Mesothelial cell of epicardium (in vitro differentiated cells): ENCODE measurements around the gene BCL11B. TPM values are rescaled to one million over a fixed set of nuclear protein-coding genes. Genes with fewer than 3 reads are reported as not detected.

Experiments
- DNase-seq, 2 experiments: peaks; one replicate each; pipeline ENCODE4 v3.0.0; 2021; ENCODE audit warnings: low spot score in 2 of 2; ENCODE audit not compliant: unreplicated experiment in 2 of 2
- H3K27ac Mint-ChIP-seq: 2 replicates; pipeline ENCODE4 v1.8.0; 2021; ENCODE audit warnings: mixed read lengths
- H3K27me3 Mint-ChIP-seq: 2 replicates; pipeline ENCODE4 v1.8.0; 2021; ENCODE audit warnings: low read depth, mixed read lengths
- H3K36me3 Mint-ChIP-seq: 2 replicates; pipeline ENCODE4 v1.8.0; 2021; ENCODE audit warnings: mixed read lengths
- H3K4me1 Mint-ChIP-seq: 2 replicates; pipeline ENCODE4 v1.8.0; 2021; ENCODE audit warnings: mixed read lengths
- H3K4me3 Mint-ChIP-seq: 2 replicates; pipeline ENCODE4 v1.8.0; 2021; ENCODE audit warnings: mild to moderate bottlenecking, moderate library complexity, mixed read lengths
- H3K9me3 Mint-ChIP-seq: 2 replicates; pipeline ENCODE4 v1.8.0; 2021; ENCODE audit warnings: mixed read lengths
- total RNA-seq: library from RNA; stranded (reverse); gene quantifications from 3 replicates; pipeline ENCODE4 v1.2.1, GENCODE V29; 2021
- TF ChIP-seq, protein P1 (sequence below): fragments of 200-600 bp; sonication (generic); IDR thresholded peaks from one replicate; pipeline ENCODE4 v1.5.0; 2021; ENCODE audit warnings: antibody characterized with exemption; ENCODE audit not compliant: unreplicated experiment

BCL11B gene
- total RNA-seq, 1 donor from 2014 or later, result 11.8 TPM

DNA sequence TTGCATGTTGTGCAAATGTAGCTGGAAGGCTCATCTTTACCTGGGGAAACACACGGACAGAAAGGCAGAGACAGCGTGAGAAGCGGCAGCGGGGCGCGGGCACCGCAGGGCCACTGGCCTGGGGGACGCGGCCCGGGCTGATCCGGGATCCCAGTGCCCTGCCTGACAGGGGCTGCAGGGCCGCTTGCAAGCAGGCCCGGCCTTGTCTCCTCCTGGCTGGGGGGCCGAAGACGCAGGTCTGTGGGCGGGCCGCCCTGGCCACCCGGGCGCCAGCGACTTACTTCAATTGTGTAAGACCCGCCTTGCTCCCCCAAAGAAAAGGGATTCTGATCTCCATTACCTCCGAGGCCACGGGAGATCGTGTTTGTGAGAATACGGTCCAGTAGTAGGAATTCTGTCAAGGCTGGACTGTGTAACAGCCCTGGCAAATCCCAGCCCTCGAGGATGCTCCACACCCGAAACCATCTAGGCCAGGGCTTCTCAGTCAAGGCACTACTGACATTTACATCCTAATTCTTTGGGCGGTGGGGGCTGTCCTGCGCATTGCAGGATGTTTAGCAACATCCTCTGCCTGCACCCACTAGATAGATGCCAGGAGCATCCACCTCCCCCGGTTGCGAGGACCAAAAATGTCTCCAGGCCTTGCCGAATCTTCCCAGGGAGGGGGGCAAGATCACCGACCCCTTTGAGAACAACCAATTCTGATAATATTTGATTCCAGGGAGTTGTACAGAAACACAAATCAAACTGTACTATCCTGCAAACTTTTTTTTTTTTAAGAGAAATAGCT is 95.6 kb downstream of the BCL11B start:
- DNase-seq, result no peak
- peaks cover 8% of the 10 kb centered on the region for H3K36me3 Mint-ChIP-seq
- TF ChIP-seq, protein P1, sequence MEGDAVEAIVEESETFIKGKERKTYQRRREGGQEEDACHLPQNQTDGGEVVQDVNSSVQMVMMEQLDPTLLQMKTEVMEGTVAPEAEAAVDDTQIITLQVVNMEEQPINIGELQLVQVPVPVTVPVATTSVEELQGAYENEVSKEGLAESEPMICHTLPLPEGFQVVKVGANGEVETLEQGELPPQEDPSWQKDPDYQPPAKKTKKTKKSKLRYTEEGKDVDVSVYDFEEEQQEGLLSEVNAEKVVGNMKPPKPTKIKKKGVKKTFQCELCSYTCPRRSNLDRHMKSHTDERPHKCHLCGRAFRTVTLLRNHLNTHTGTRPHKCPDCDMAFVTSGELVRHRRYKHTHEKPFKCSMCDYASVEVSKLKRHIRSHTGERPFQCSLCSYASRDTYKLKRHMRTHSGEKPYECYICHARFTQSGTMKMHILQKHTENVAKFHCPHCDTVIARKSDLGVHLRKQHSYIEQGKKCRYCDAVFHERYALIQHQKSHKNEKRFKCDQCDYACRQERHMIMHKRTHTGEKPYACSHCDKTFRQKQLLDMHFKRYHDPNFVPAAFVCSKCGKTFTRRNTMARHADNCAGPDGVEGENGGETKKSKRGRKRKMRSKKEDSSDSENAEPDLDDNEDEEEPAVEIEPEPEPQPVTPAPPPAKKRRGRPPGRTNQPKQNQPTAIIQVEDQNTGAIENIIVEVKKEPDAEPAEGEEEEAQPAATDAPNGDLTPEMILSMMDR, result no peak

DNA sequence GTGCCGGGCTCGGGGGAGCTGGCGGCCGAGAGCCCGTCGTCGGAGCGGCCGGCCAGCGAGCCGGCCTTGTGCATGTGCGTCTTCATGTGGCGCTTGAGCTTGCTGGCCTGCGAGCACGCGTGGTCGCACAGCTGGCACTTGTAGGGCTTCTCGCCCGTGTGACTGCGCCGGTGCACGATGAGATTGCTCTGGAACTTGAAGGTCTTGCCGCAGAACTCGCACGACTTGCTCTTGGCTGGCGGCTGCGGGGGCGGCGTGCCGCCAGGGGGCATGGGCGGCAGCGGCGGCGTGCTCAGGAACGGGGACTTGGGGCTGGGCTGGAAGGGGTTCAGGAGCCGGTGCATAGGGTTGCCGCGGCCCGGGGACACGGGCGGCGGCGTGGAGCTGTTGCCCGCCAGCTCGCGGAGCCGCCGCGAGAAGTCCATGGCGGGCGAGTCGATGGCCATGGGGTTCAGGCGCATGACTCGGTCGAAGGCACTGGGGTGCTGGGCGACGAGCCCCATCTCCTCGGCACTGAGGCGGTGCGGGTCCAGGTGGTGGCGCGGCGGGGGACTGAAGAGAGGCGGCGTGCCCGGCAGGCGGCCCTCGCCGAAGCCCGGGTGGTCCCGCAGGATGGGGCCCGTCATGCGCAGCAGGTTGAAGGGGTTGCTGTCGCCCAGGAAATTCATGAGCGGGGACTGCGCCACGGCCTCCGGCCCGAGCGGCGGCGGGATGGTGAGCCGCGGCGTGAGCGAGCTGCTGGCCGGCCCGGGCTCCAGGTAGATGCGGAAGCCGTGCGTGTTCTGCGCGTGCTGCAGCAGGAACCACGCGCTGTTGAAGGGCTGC is 96.5 kb downstream of the BCL11B start:
- H3K4me1 Mint-ChIP-seq, result peaks cover 33% of the 10 kb centered on the region
- H3K27me3 Mint-ChIP-seq, result no peaks in the 10 kb centered on the region
- no peaks in the 10 kb centered on the region for H3K9me3 Mint-ChIP-seq
- H3K27ac Mint-ChIP-seq, result no peak overlapping the region
- H3K36me3 Mint-ChIP-seq, result peaks cover 8% of the 10 kb centered on the region
- H3K4me3 Mint-ChIP-seq, result no peak overlapping the region
- DNase-seq, result no peak
- TF ChIP-seq, protein P1, result no peak

More for the DNA sequence above, 95.6 kb downstream of the BCL11B start:
- no peak overlapping the region for H3K4me3 Mint-ChIP-seq
- H3K4me1 Mint-ChIP-seq, result peaks cover 33% of the 10 kb centered on the region
- no peaks in the 10 kb centered on the region for H3K9me3 Mint-ChIP-seq
- H3K27ac Mint-ChIP-seq, result no peak overlapping the region
- no peaks in the 10 kb centered on the region for H3K27me3 Mint-ChIP-seq

DNA sequence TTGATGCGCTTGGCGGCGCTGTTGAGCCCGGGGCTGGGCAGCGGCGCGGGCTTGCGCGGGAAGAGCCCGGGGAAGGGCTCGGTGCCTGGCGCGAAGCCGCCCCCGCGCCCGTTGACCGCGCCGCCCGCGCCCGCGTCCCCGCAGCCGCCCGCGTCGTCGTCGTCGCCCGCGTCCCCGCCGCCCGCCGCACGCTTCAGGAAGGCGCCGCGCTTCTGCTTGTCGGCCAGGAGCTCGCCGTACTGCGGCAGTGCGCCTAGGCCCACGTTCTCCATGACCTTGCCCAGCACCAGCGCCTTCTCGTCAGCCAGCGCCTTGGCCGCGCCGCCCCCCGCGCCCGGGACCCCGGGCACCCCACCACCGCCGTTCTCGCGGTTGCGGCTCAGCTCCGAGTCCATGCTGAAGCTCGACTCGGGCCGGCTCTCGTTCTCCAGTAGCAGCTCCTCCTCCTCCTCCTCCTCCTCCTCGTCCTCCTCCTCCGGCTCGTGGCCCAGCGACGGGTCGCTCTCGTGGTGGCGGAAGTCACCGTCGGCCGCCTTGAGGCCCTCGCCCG is 97.2 kb downstream of the BCL11B start:
- Mint-ChIP-seq H3K4me1 (peaks cover 28% of the 10 kb centered on the region), H3K9me3 (no peaks in the 10 kb centered on the region), H3K4me3 (no peak overlapping the region), H3K27me3 (no peaks in the 10 kb centered on the region), H3K27ac (no peak overlapping the region), H3K36me3 (peaks cover 8% of the 10 kb centered on the region)
- TF ChIP-seq, protein P1, result no peak
- DNase-seq, result no peak

DNA sequence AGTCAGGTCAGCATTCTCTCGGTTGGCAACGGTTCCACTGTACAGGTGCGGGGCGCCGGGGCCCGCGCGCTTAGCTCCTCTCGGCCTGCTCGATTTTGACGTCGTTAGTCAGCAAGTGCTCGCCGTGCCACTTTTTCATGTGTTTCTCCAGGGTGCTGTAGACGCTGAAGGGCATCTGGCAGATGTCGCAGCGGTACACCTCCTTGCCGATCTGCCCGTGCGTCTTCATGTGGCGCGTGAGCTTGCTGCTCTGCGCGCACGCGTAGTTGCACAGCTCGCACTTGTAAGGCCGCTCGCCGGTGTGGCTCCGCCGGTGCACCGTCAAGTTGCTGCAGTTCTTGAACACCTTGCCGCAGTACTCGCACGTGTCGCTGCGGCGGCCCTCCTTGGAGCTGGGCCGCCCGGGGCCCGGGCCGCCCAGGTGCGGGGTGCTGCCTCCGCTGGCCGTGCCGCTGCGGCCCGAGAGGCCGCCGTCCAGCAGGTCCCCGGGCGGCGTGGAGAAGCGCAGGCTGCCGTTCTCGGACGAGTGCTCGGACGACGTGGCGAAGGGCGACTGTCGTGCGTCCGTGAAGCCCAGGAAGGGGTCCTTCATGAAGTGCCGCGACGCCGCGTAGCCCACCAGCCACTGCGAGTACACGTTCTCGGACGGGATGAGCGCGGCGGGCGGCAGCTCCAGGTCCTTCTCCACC is 97.8 kb downstream of the BCL11B start:
- no peaks in the 10 kb centered on the region for H3K27me3 Mint-ChIP-seq
- H3K4me1 Mint-ChIP-seq, result peaks cover 23% of the 10 kb centered on the region
- H3K27ac Mint-ChIP-seq, result no peak overlapping the region
- H3K9me3 Mint-ChIP-seq, result no peaks in the 10 kb centered on the region
- H3K36me3 Mint-ChIP-seq, result peaks cover 8% of the 10 kb centered on the region
- no peak overlapping the region for H3K4me3 Mint-ChIP-seq
- DNase-seq, result no peak
- TF ChIP-seq, protein P1, result no peak

DNA sequence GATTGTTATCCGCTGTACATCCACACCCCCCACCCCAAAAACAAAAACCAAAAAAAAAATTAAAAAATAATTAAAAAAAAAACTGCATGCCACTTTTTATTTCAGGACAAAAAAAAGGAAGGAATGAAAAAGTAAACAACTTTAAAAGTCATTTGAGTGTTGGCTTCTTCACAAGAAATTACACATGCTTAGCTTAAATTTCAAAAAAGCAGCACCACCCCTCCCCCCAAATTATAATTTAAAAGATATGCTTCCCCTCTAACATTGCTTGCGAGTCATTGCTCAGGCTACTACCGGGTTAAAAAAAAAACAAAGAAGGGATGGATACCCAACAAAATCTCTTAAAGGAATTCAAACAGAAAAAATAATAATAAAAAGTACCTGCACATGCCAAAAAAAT is 98.5 kb downstream of the BCL11B start:
- no peak for DNase-seq
- TF ChIP-seq, protein P1, result no peak
- H3K9me3 Mint-ChIP-seq, result no peaks in the 10 kb centered on the region
- H3K4me1 Mint-ChIP-seq, result peaks cover 19% of the 10 kb centered on the region
- no peaks in the 10 kb centered on the region for H3K27me3 Mint-ChIP-seq
- peaks cover 8% of the 10 kb centered on the region for H3K36me3 Mint-ChIP-seq
- no peak overlapping the region for H3K4me3 Mint-ChIP-seq
- no peak overlapping the region for H3K27ac Mint-ChIP-seq
